GM19455 (cell line): ENCODE results near the gene FAM124A.

Source experiments
- ATAC-seq: cut with Tn5 transposase; IDR thresholded peaks from one replicate; pipeline ENCODE4 v1.9.1; 2021; ENCODE audit not compliant: unreplicated experiment

FAM124A gene

DNA sequence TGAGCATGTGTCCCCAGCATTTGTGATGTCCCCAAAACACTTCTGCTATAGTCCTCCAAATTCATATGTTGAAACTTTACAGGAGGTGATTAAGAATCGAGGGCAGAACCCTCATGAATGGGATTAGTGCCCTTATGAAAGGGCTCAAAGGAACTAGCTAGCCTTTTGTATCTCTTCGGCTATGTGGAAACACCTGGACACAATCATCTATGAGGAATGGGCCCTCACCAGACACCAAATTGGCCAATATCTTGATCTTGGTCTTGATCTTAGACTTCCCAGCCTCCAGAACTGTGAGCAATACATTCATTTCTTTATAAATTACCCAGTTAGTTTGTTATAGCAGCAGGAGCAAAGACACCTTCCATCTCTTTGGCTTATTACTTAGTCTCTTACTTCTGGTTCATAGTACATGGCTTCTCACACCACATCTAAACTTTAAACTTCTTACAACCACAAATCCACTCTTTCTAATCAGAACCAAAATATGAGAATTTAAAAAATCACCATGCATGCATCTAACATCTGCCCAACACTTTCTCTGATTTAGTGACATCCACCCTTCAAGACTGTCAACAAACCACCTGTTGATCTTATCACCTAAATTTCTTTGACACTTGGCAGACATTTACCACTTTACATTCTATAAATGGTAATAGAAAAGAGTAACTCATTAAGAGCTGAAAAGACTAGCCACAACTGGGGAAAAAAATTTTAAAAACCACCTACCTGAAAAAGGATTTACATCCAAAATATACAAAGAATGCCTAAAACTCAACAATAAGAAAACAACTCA is 110.6 kb downstream of the FAM124A start:
- no peak for ATAC-seq

DNA sequence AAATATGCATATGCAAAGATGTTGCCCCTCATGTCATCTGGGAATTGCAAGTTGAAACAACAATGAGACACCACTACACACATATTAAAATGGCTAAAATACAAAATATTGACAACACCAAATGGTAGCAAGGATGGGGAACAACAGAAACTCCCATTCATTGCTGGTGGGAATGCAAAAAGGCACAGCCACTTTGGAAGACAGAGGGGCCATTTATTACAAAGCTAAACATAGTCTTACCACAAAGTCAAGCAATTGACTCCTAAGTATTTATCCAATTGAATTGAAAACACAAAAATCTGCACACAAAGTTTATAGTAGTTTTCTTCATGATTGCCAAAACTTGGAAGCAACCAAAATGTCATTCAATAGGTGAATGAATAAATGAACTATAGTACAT is 111.2 kb downstream of the FAM124A start:
- ATAC-seq: no peak

DNA sequence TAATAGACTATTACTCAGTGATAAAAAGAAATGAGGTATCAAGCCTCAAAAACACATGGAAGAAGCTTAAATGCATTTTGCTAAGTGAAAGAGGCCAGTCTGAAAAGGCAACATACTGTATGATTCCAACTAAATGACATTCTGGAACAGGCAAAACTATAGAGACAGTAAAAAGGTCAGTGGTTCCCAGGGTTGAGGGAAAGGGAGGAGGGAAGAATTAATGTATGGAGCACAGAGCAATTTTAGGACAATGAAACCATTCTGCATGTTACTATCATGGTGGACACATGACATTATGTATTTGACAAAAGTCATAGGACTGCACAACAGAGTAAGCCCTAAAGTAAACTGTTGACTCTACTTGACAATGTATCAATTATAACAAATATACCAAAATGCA is 111.6 kb downstream of the FAM124A start:
- no peak for ATAC-seq
